ENCODE data around the gene CAPZB. TPM values are rescaled to one million over a fixed set of nuclear protein-coding genes. Genes with fewer than 3 reads are reported as not detected.

The CAPZB gene
- total and polyA plus RNA-seq, 5 experiments from 2014 or later, result 268 to 592 (median 475) TPM

DNA sequence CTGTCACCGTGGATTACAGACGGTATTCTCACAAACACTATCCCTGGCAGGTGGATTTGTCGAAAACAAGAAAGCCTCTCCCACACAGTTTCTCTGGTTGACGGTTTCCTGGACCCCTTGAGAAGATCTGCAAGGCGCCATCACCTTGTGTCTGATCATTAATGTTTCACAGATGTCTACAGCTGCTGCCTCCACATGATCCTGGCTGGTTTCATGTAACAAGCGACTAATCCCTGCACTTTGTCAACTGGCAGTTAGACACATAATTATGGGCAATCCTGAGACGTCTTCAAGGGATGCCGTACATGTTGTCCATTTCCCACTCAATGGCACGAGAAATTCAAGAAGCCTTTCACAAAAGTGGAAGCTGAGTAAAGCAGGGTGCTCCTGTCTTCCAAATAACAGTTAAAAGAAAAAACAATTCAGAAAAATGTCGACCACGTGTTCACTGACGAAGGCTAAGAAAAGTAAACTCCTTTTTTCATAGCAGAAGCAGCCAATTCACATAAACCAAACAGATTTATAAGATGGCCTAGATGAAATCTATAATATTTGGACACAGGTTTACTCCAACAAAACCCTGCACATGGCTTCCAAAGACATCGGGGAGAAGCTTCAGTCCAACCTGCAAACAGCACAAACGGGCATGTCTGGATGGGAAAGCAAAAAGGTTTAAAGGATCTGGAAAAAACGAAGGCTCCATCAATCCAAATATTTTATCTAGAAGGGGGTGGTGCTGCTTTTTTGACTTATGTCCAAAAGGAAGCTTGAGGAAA, 52.2 kb downstream of the CAPZB start:
- peak overlapping the region in 8 of 10 donors; percentile 19 to 81 (median 40) for H3K4me3 Mint-ChIP-seq
- H3K27me3 Mint-ChIP-seq, result no peaks in the 10 kb centered on the region
- peak overlapping the region in 9 of 10 donors; percentile 6 to 91 (median 68) for H3K27ac Mint-ChIP-seq
- POLR2A ChIA-PET, result interaction anchor here (0.6 to 0.9 kb wide), 2 partner anchors 8 to 164 kb away, joined by 3 to 4 read pairs; a partner anchor contains a TSS
- no peak for DNase-seq
- H3K4me1 Mint-ChIP-seq, result peaks cover 56 to 94% (median 90%) of the 10 kb centered on the region in 4 donors
- H3K36me3 Mint-ChIP-seq, result peaks cover 0 to 59% (median 0%) of the 10 kb centered on the region in 3 donors
- ATAC-seq, result no peak
- H3K9me3 Mint-ChIP-seq, result no peaks in the 10 kb centered on the region

- ATAC-seq, result peak in 1 of 2 donors; percentile 30
Observed at GRCh38 chr1:19430121-19431068, 54.9 kb downstream of the CAPZB start.

DNA sequence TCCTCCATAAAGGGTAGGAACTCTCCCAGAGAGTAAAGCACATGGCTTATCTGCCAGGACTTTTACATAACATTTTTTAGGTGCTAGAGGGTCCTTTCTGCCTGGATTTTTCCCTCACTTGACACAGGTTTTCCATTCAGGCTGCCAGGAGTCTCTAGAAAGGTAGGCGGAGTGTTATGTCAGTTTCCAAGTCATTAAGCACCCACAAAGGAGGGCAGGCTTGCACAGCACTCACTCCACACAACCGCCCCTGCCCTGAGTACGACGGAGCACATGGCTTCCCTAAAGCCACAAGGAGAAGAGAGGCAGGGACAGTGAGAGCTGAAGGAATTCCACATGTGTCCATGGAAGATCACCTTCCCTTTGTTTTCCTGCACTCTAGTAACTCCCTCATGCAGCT, 55.7 kb downstream of the CAPZB start:
- peaks cover 54 to 94% (median 90%) of the 10 kb centered on the region in 4 donors for H3K4me1 Mint-ChIP-seq
- ATAC-seq (no peak), DNase-seq (no peak)
- no peaks in the 10 kb centered on the region for H3K27me3 Mint-ChIP-seq
- peaks cover 0 to 44% (median 0%) of the 10 kb centered on the region in 3 donors for H3K36me3 Mint-ChIP-seq
- H3K4me3 Mint-ChIP-seq, result peak overlapping the region in 8 of 10 donors; percentile 26 to 80 (median 56)
- H3K27ac Mint-ChIP-seq, result peak overlapping the region; percentile 10 to 88 (median 74)
- POLR2A ChIA-PET, result interaction anchor here (1.4 kb wide), 1 partner anchor 10 kb away, joined by 3 read pairs; no protein-coding TSS in a partner anchor
- no peaks in the 10 kb centered on the region for H3K9me3 Mint-ChIP-seq

More at GRCh38 chr1:19430121-19431068, 54.9 kb downstream of the CAPZB start:
- Mint-ChIP-seq H3K4me1 (peaks cover 47 to 94% (median 89%) of the 10 kb centered on the region in 4 donors), H3K36me3 (peaks cover 0 to 46% (median 0%) of the 10 kb centered on the region in 3 donors), H3K27me3 (no peaks in the 10 kb centered on the region), H3K9me3 (no peaks in the 10 kb centered on the region), H3K4me3 (peak overlapping the region in 9 of 10 donors; percentile 25 to 80 (median 57)), H3K27ac (peak overlapping the region; percentile 10 to 88 (median 62))
- no peak for DNase-seq
- POLR2A ChIA-PET, result interaction anchor here (0.5 to 1.4 kb wide), 2 partner anchors 11 to 39 kb away, joined by 3 to 5 read pairs; no protein-coding TSS in a partner anchor

GRCh38 chr1:19427087-19427781, 58.1 kb downstream of the CAPZB start:
- no peaks in the 10 kb centered on the region for H3K27me3 Mint-ChIP-seq
- no peak for DNase-seq
- peak overlapping the region in 8 of 10 donors; percentile 56 to 93 (median 82) for H3K27ac Mint-ChIP-seq
- no peak for ATAC-seq
- H3K9me3 Mint-ChIP-seq, result no peaks in the 10 kb centered on the region
- H3K4me3 Mint-ChIP-seq, result peak overlapping the region in 6 of 10 donors; percentile 30 to 62 (median 48)
- H3K36me3 Mint-ChIP-seq, result peaks cover 0 to 32% (median 0%) of the 10 kb centered on the region in 3 donors
- H3K4me1 Mint-ChIP-seq, result peaks cover 52 to 95% (median 91%) of the 10 kb centered on the region in 4 donors
- POLR2A ChIA-PET, result interaction anchor here (0.6 to 1.2 kb wide), 2 partner anchors 45 to 88 kb away, joined by 3 to 4 read pairs; no protein-coding TSS in a partner anchor

GRCh38 chr1:19426294-19427086, 58.8 kb downstream of the CAPZB start:
- DNase-seq, result no peak
- Mint-ChIP-seq H3K27me3 (no peaks in the 10 kb centered on the region), H3K27ac (peak overlapping the region; percentile 56 to 93 (median 85)), H3K4me1 (peaks cover 56 to 96% (median 95%) of the 10 kb centered on the region in 4 donors), H3K9me3 (no peaks in the 10 kb centered on the region), H3K4me3 (peak overlapping the region; percentile 11 to 70 (median 58)), H3K36me3 (peaks cover 0 to 33% (median 0%) of the 10 kb centered on the region in 3 donors)
- POLR2A ChIA-PET, result no interaction called here
- peak in 1 of 2 donors; percentile 25 for ATAC-seq

- no peak for DNase-seq
- peak overlapping the region in 8 of 10 donors; percentile 29 to 70 (median 58) for H3K4me3 Mint-ChIP-seq
- H3K4me1 Mint-ChIP-seq, result peaks cover 61 to 98% (median 97%) of the 10 kb centered on the region in 4 donors
- no peaks in the 10 kb centered on the region for H3K9me3 Mint-ChIP-seq
- H3K27me3 Mint-ChIP-seq, result no peaks in the 10 kb centered on the region
- POLR2A ChIA-PET, result no interaction called here
- peaks cover 0 to 35% (median 0%) of the 10 kb centered on the region in 3 donors for H3K36me3 Mint-ChIP-seq
- ATAC-seq, result no peak
- H3K27ac Mint-ChIP-seq, result peak overlapping the region; percentile 56 to 93 (median 85)
Observed at GRCh38 chr1:19425646-19426239, 59.6 kb downstream of the CAPZB start.

- DNase-seq, result no peak
- POLR2A ChIA-PET, result no interaction called here
- Mint-ChIP-seq H3K9me3 (no peaks in the 10 kb centered on the region), H3K4me3 (peak overlapping the region in 6 of 10 donors; percentile 20 to 60 (median 32)), H3K27me3 (no peaks in the 10 kb centered on the region), H3K4me1 (peaks cover 56 to 92% (median 90%) of the 10 kb centered on the region in 4 donors), H3K27ac (peak overlapping the region; percentile 64 to 93 (median 82)), H3K36me3 (peaks cover 0 to 36% (median 0%) of the 10 kb centered on the region in 3 donors)
- ATAC-seq, result no peak
Observed at GRCh38 chr1:19424651-19425570, 60.4 kb downstream of the CAPZB start.

DNA sequence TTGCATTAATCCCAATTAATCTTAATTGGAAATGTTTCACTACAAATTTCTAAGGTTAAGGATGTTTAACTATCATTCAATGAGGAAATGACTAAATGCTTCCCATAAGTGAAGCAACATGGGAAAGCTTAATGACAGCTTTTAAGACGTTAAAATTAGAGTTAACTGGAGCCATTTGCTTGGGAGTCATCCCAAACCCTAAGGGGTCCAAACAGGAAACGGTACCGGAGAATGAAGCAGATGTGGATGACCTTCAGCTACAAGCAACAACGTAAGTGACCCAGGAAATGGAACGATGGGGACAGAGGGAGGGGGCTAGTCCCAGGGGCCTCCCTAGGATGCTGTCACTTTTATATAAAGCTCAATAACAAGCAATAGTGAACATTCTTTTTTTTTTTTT, 62.2 kb downstream of the CAPZB start:
- POLR2A ChIA-PET, result interaction anchor here (0.6 to 1.0 kb wide), 3 partner anchors 12 to 173 kb away, joined by 3 to 4 read pairs (median 3); a partner anchor contains a TSS
- Mint-ChIP-seq H3K4me1 (peaks cover 51 to 90% (median 88%) of the 10 kb centered on the region in 4 donors), H3K36me3 (peaks cover 6 to 43% (median 8%) of the 10 kb centered on the region in 3 donors), H3K9me3 (no peaks in the 10 kb centered on the region), H3K27ac (peak overlapping the region; percentile 7 to 94 (median 85)), H3K27me3 (no peaks in the 10 kb centered on the region), H3K4me3 (peak overlapping the region in 4 of 10 donors; percentile 18 to 69 (median 46))
- no peak for ATAC-seq
- DNase-seq, result no peak

DNA sequence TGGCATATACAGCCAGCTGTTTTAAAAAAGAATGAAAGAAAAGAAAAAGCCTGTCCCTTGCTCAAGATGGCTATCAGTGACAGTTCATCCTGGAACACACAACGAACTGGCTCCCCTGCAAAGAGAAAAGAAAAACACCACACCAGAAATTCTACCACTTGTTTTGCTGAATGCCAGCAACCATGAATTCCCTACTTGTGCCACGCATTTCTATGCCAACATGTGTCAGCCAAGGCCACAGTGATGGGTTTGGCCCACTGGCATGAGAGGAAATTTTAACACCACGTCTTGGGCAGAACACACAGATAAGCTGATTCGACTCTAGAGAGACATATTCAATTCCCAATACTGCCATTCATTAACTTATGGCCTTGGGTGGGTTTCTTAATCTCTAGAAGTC, 64.0 kb downstream of the CAPZB start:
- Mint-ChIP-seq H3K27ac (peak overlapping the region in 9 of 10 donors; percentile 7 to 90 (median 67)), H3K9me3 (no peaks in the 10 kb centered on the region), H3K36me3 (peaks cover 6 to 52% (median 12%) of the 10 kb centered on the region in 3 donors), H3K4me3 (peak overlapping the region in 3 of 10 donors; percentile 17 to 35 (median 25)), H3K4me1 (peaks cover 55 to 91% (median 87%) of the 10 kb centered on the region in 4 donors), H3K27me3 (no peaks in the 10 kb centered on the region)
- DNase-seq (no peak), ATAC-seq (no peak)
- POLR2A ChIA-PET, result interaction anchor here (1.1 kb wide), 1 partner anchor 44 kb away, joined by 3 read pairs; no protein-coding TSS in a partner anchor

DNA sequence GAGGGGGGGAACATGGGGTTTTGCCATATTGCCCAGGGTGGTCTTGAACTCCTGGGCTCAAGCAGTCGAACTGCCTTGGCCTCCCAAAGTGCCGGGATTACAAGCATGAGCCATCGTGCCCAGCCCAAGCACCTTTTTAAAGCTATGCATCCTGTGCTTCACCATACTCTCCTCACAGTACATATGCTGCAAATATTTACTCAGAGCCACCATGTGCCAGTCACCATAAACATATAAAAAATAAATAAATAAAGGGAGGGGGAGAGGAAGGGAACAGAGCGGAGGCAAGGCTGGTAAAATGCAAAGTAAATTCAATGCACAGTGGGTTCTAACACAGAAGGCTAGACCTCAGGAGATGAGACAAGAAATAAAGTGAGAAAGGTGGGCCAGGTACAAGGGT, 64.7 kb downstream of the CAPZB start:
- peak overlapping the region in 7 of 10 donors; percentile 7 to 90 (median 65) for H3K27ac Mint-ChIP-seq
- ATAC-seq, result no peak
- H3K4me3 Mint-ChIP-seq, result peak overlapping the region in 1 of 10 donors; percentile 25
- peaks cover 6 to 53% (median 12%) of the 10 kb centered on the region in 3 donors for H3K36me3 Mint-ChIP-seq
- POLR2A ChIA-PET, result interaction anchor here (0.7 to 1.2 kb wide), 3 partner anchors 45 to 176 kb away, joined by 3 read pairs; a partner anchor contains a TSS
- no peaks in the 10 kb centered on the region for H3K27me3 Mint-ChIP-seq
- H3K4me1 Mint-ChIP-seq, result peaks cover 52 to 88% (median 85%) of the 10 kb centered on the region in 4 donors
- no peak for DNase-seq
- H3K9me3 Mint-ChIP-seq, result no peaks in the 10 kb centered on the region

All from naive thymus-derived CD8-positive, alpha-beta T cell (primary cell).